K562 (cell line): Measurements from ENCODE around the gene BTBD3. TPM values are rescaled to one million over a fixed set of nuclear protein-coding genes. Genes with fewer than 3 reads are reported as not detected.

Experiments used
- ATAC-seq: fragments of 200-7000 bp; cut with Tn5 transposase; 3 replicates; pipeline ENCODE4 v1.9.1; 2020; ENCODE audit warnings: moderate library complexity
- BruUV-seq: library from RNA; stranded (reverse); fragments of 400-500 nt; replicated peaks from 2 replicates; lab custom pipeline; 2021; lab: Mats Ljungman, UMichigan
- CTCF ChIA-PET: fragments of 300-600 bp; formaldehyde crosslinking; extraction: SDS; loops from one replicate; lab custom pipeline; 2021; ENCODE audit warnings: low intra/inter-chr PET ratio; lab: Yijun Ruan, JAX
- POLR2A ChIA-PET: fragments of 300-600, 350-650 bp; sonication (Branson Sonifier 250); formaldehyde crosslinking; extraction: SDS; loops from one replicate; lab custom pipeline; 2021; ENCODE audit warnings: antibody characterized with exemption, inconsistent platforms; lab: Yijun Ruan, JAX
- DNase-seq, 4 experiments: peaks; one replicate each; pipeline versions ENCODE4 v3.0.0 to v3.0.0-alpha.2; 2011 to 2018; ENCODE audit warnings: low spot score in 3 of 4, mixed read lengths in 3 of 4; ENCODE audit errors: extremely low read depth in 1 of 4
- FAIRE-seq: peaks from 2 replicates; lab custom pipeline; 2011; peaks lifted over from hg19 to GRCh38; lab: Jason Lieb, UNC
- H2AFZ ChIP-seq: 2 replicates; pipeline ENCODE4 v1.6.0; 2011; ENCODE audit warnings: low read depth, low read length, control low read depth, inconsistent platforms
- H3K27ac ChIP-seq: fragments of 200-600 bp; 3 replicates; pipeline ENCODE4 v1.8.0; 2011; ENCODE audit warnings: low read depth, mild to moderate bottlenecking, control low read depth, inconsistent platforms, low read length, moderate library complexity, mixed read lengths; ENCODE audit errors: extremely low read depth
- H3K27me3 ChIP-seq, 2 experiments: fragments of 300-600 bp in 1 of 2; 2 replicates in 1 of 2; 3 replicates in 1 of 2; pipeline versions ENCODE4 v1.6.0 to v1.8.0; 2011; ENCODE audit warnings: inconsistent platforms in 2 of 2, low read length in 2 of 2, mild to moderate bottlenecking in 1 of 2, mixed read lengths in 1 of 2, moderate library complexity in 1 of 2; ENCODE audit not compliant: control insufficient read depth in 2 of 2, insufficient read depth in 2 of 2
- H3K36me3 ChIP-seq: fragments of 300-600 bp; 3 replicates; pipeline ENCODE4 v1.8.0; 2011; ENCODE audit warnings: mild to moderate bottlenecking, low read length, inconsistent platforms; ENCODE audit not compliant: control insufficient read depth, insufficient read depth
- H3K4me1 ChIP-seq, 2 experiments: fragments of 200-600 bp in 1 of 2; replicated peaks in 1 of 2; 2 replicates in 1 of 2; 3 replicates in 1 of 2; pipeline versions ENCODE4 v1.5.1 to v1.8.0; 2011; ENCODE audit warnings: inconsistent platforms in 2 of 2, low read length in 2 of 2, mild to moderate bottlenecking in 1 of 2, mixed read lengths in 1 of 2, moderate library complexity in 1 of 2; ENCODE audit not compliant: control insufficient read depth in 2 of 2, insufficient read depth in 2 of 2
- H3K4me2 ChIP-seq: 2 replicates; pipeline ENCODE4 v1.6.1; 2011; ENCODE audit warnings: low read length, control low read depth, inconsistent platforms, mixed read lengths; ENCODE audit not compliant: insufficient read depth
- H3K4me3 ChIP-seq: fragments of 200-600 bp; sonication (generic), shearing (Covaris generic); 2 replicates; pipeline ENCODE4 v1.5.1; 2016; ENCODE audit warnings: control low read depth, inconsistent platforms
- H3K79me2 ChIP-seq: fragments of 200-600 bp; 3 replicates; pipeline ENCODE4 v1.8.0; 2011; ENCODE audit warnings: low read length, inconsistent platforms; ENCODE audit not compliant: control insufficient read depth, insufficient read depth
- H3K9ac ChIP-seq, 2 experiments: 2 replicates each; pipeline versions ENCODE4 v1.6.0 to v1.6.1; 2011; ENCODE audit warnings: low read depth in 2 of 2, low read length in 2 of 2, control low read depth in 1 of 2, inconsistent platforms in 1 of 2, mild to moderate bottlenecking in 1 of 2, mixed read lengths in 1 of 2; ENCODE audit not compliant: insufficient read depth in 1 of 2
- H3K9me1 ChIP-seq: one replicate; pipeline ENCODE4 v1.6.0; 2011; ENCODE audit warnings: inconsistent platforms, mild to moderate bottlenecking, low read length, moderate library complexity; ENCODE audit not compliant: control insufficient read depth, insufficient read depth
- H3K9me3 ChIP-seq: replicated peaks from 2 replicates; pipeline ENCODE4 v1.5.1; 2011; ENCODE audit warnings: low read depth, low read length, inconsistent platforms; ENCODE audit not compliant: control insufficient read depth, insufficient read depth
- H4K20me1 ChIP-seq: replicated peaks from 2 replicates; pipeline ENCODE4 v1.6.1; 2011; ENCODE audit warnings: low read length, inconsistent platforms, mixed read lengths; ENCODE audit not compliant: control insufficient read depth, insufficient read depth
- E2F1 ChIP-seq: sonication (generic); formaldehyde crosslinking; IDR thresholded peaks from 2 replicates; pipeline ENCODE4 v1.8.1; 2023; ENCODE audit warnings: mild to moderate bottlenecking, missing genetic modification reagents, moderate library complexity
- HES1 ChIP-seq: fragments of 450-650 bp; IDR thresholded peaks from 2 replicates; pipeline ENCODE4 v1.6.1; 2016; ENCODE audit warnings: low read depth, mild to moderate bottlenecking, moderate library complexity
- RNF219 ChIP-seq: fragments of 250-450 bp; sonication (Bioruptor Pico); IDR thresholded peaks from 2 replicates; pipeline ENCODE4 v1.5.0; 2022; ENCODE audit warnings: mild to moderate bottlenecking
- ZBTB17 ChIP-seq: fragments of 450-650 bp; formaldehyde crosslinking; IDR thresholded peaks from 2 replicates; pipeline ENCODE4 v1.4.0; 2020; ENCODE audit warnings: mild to moderate bottlenecking
- ZNF436 ChIP-seq: fragments of 250-450, 450-650 bp; sonication (Bioruptor Pico); formaldehyde crosslinking; IDR thresholded peaks from 2 replicates; pipeline ENCODE4 v1.7.0; 2020; ENCODE audit warnings: mild to moderate bottlenecking
- ZNF609 ChIP-seq: sonication (generic); formaldehyde crosslinking; IDR thresholded peaks from 2 replicates; pipeline ENCODE4 v1.8.1; 2023; ENCODE audit warnings: missing genetic modification reagents, mild to moderate bottlenecking, borderline replicate concordance
- ZZZ3 ChIP-seq: fragments of 450-650 bp; IDR thresholded peaks from 2 replicates; pipeline ENCODE4 v1.6.1; 2016; ENCODE audit warnings: antibody characterized with exemption, mild to moderate bottlenecking, moderate library complexity
- WGBS: fragments of 100-300 bp; shearing (Covaris generic); methylation state at CpG from one replicate; pipeline ENCODE4 v1.1.6; 2016; ENCODE audit warnings: low coverage, mixed read lengths; ENCODE audit not compliant: insufficient coverage; ENCODE audit errors: missing lambda C conversion rate; 5-methylcytosine and 5-hydroxymethylcytosine counted together
- in situ Hi-C: fragments of 300-500 bp; cut with MboI; formaldehyde crosslinking; loops from 4 replicates; pipeline ENCODE4 v1.15.0; 2018; ENCODE audit warnings: inconsistent platforms, mixed read lengths
- intact Hi-C: fragments of 100-400 bp; cut with micrococcal nuclease; formaldehyde crosslinking; loops from 2 replicates; pipeline ENCODE4 v1.14.2; 2022
- polyA plus RNA-seq, 8 experiments: library from polyadenylated mRNA; depleted of rRNA in 4 of 8; stranded (reverse) in 5 of 8; unstranded in 3 of 8; fragments of >200 nt; fragmentation: Nextera tagmentation in 2 of 8; fragmentation: Illumina TruSeq in 1 of 8; extraction: Ambion mirVana in 2 of 8; extraction: Trizol in 1 of 8; gene quantifications; 2 replicates each; pipeline versions ENCODE4 v1.2.1 to v1.2.3, GENCODE V29; 2011 to 2014; ENCODE audit warnings: inconsistent platforms in 1 of 8, missing spikeins in 1 of 8
- total RNA-seq, 7 experiments: library from RNA; depleted of rRNA in 6 of 7; stranded (reverse); fragments of >200 nt in 6 of 7; fragmentation: Illumina TruSeq in 2 of 7; extraction: Trizol in 2 of 7; gene quantifications; 2 replicates each; pipeline versions ENCODE4 v1.2.1 to v1.2.3, GENCODE V29; 2011 to 2021; ENCODE audit warnings: low replicate concordance in 1 of 7

The BTBD3 gene
- total and polyA plus RNA-seq, 9 of the 15 experiments (the other 6 are each of a cell fraction or from before 2014, with no cell fraction given) = 1.8 to 11.4 (median 6.4) TPM

GRCh38 chr20:11952639-11953038 is 34.9 kb downstream of the BTBD3 start:
- H3K9ac ChIP-seq = no peak overlapping the region
- TF ChIP-seq ZZZ3 = no peak
- no peak for TF ChIP-seq ZBTB17 (CRISPR knock-in tag)
- TF ChIP-seq E2F1 (CRISPR knock-in tag) = no peak
- no peaks in the 10 kb centered on the region for H3K27me3 ChIP-seq
- H4K20me1 ChIP-seq = no peaks in the 10 kb centered on the region
- in situ Hi-C loops = no loop called here
- no peak overlapping the region for H3K4me3 ChIP-seq
- DNase-seq (no peak), FAIRE-seq (no peak), ATAC-seq (no peak)
- H3K9me3 ChIP-seq = no peaks in the 10 kb centered on the region
- no peak overlapping the region for H2AFZ ChIP-seq
- POLR2A ChIA-PET = no interaction called here
- no peaks in the 10 kb centered on the region for H3K79me2 ChIP-seq
- no peak overlapping the region for H3K27ac ChIP-seq
- H3K4me2 ChIP-seq = no peak overlapping the region
- WGBS = 0% methylated on average over 3 of the region's 4 CpGs
- H3K36me3 ChIP-seq = no peaks in the 10 kb centered on the region
- intact Hi-C loops = no loop called here
- CTCF ChIA-PET = no interaction called here
- no peaks in the 10 kb centered on the region for H3K9me1 ChIP-seq
- BruUV-seq = no TSS peak
- no peaks in the 10 kb centered on the region for H3K4me1 ChIP-seq

- intact Hi-C loops (no loop called here), in situ Hi-C loops (no loop called here)
- no peaks in the 10 kb centered on the region for H3K36me3 ChIP-seq
- ATAC-seq (no peak), DNase-seq (no peak), FAIRE-seq (no peak)
- no peak overlapping the region for H3K4me2 ChIP-seq
- ChIA-PET CTCF (no interaction called here), POLR2A (no interaction called here)
- no peak overlapping the region for H2AFZ ChIP-seq
- H3K4me3 ChIP-seq = no peak overlapping the region
- no peaks in the 10 kb centered on the region for H4K20me1 ChIP-seq
- H3K9ac ChIP-seq = no peak overlapping the region
- no TSS peak for BruUV-seq
- H3K9me1 ChIP-seq = no peaks in the 10 kb centered on the region
- no peaks in the 10 kb centered on the region for H3K4me1 ChIP-seq
- no peak overlapping the region for H3K27ac ChIP-seq
- no peaks in the 10 kb centered on the region for H3K9me3 ChIP-seq
- no peaks in the 10 kb centered on the region for H3K79me2 ChIP-seq
- H3K27me3 ChIP-seq = no peaks in the 10 kb centered on the region
- TF ChIP-seq HES1 (no peak), ZNF609 (CRISPR knock-in tag) (no peak), RNF219 (no peak), ZNF436 (CRISPR knock-in tag) (no peak)
These were observed 40.2 kb downstream of the BTBD3 start for GRCh38 chr20:11957911-11958310.
